ENCODE results near the gene FRRS1L. TPM values are rescaled to one million over a fixed set of nuclear protein-coding genes. Genes with fewer than 3 reads are reported as not detected.

The FRRS1L gene
- total and polyA plus RNA-seq, 2 of the 13 experiments (the other 11 are each of a cell fraction or from before 2014, with no cell fraction given), result 0.02 to 0.03 TPM

DNA sequence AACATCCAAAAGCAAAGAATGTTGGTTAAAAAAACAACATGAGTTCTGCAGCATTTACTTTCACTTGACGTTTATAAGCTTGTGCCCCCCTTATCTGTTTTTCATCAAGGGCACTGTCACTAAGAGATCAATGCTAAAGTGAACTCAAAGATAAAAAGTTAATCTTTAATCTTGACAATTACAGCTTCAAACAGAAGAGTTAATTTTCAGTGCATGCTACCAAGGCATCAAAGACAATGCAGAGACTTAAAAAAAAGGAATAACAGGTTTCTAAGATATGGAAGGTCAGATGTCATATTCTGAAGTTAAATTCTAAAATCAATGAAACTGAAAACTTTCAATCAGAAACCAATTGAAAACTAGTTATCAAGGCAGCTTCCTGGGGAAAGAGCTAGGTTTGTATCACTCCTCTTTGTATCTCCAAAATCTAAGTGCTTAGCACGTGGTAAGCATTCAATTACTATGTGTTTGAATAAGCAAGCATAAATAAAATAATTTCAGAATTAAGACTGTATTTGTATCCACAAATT is 84.9 kb downstream of the FRRS1L start (continued):
- TF ChIP-seq, protein P1, sequence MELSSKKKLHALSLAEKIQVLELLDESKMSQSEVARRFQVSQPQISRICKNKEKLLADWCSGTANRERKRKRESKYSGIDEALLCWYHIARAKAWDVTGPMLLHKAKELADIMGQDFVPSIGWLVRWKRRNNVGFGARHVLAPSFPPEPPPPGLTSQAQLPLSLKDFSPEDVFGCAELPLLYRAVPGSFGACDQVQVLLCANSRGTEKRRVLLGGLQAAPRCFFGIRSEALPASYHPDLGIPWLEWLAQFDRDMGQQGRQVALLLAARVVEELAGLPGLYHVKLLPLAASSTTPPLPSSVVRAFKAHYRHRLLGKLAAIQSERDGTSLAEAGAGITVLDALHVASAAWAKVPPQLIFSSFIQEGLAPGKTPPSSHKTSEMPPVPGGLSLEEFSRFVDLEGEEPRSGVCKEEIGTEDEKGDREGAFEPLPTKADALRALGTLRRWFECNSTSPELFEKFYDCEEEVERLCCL (CRISPR knock-in tag; IDR thresholded peaks at IDR 0.05; ENCODE audit: borderline replicate concordance), result no peak
- TF ChIP-seq RORA (CRISPR knock-in tag; IDR thresholded peaks at IDR 0.05), result no peak
- no peak for TF ChIP-seq PHF8 (CRISPR knock-in tag; IDR thresholded peaks at IDR 0.05)
- no peak for TF ChIP-seq SMC3 (IDR thresholded peaks at IDR 0.05; ENCODE audit: low read length)
- peak; percentile 77 for TF ChIP-seq HNF4A (CRISPR knock-in tag; IDR thresholded peaks at IDR 0.05)
- peak; percentile 53; the same call in 1 of the 2 replicates for TF ChIP-seq KDM5A (IDR thresholded peaks at IDR 0.05; ENCODE audit: borderline replicate concordance, low read length)
- peak; percentile 21; the same call in 1 of the 2 replicates for TF ChIP-seq SMAD3 (CRISPR knock-in tag; IDR thresholded peaks at IDR 0.05)
- TF ChIP-seq RBFOX2 (IDR thresholded peaks at IDR 0.05; ENCODE audit: low read depth, low read length), result 0 out of 2 replicates have a peak, but pooled peaks have one; percentile 4
- TF ChIP-seq ZNF468 (CRISPR knock-in tag; IDR thresholded peaks at IDR 0.05), result no peak
- peak; percentile 77 for TF ChIP-seq ATF1 (CRISPR knock-in tag; IDR thresholded peaks at IDR 0.05)
- TF ChIP-seq, protein P2, sequence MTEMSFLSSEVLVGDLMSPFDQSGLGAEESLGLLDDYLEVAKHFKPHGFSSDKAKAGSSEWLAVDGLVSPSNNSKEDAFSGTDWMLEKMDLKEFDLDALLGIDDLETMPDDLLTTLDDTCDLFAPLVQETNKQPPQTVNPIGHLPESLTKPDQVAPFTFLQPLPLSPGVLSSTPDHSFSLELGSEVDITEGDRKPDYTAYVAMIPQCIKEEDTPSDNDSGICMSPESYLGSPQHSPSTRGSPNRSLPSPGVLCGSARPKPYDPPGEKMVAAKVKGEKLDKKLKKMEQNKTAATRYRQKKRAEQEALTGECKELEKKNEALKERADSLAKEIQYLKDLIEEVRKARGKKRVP (CRISPR knock-in tag; IDR thresholded peaks at IDR 0.05), result peak in 1 of 2 experiments; percentile 39; a peak in 1 of 4 replicates
- no peak for TF ChIP-seq ARID2 (CRISPR knock-in tag; IDR thresholded peaks at IDR 0.05; ENCODE audit: borderline replicate concordance)
- TF ChIP-seq, protein P3, sequence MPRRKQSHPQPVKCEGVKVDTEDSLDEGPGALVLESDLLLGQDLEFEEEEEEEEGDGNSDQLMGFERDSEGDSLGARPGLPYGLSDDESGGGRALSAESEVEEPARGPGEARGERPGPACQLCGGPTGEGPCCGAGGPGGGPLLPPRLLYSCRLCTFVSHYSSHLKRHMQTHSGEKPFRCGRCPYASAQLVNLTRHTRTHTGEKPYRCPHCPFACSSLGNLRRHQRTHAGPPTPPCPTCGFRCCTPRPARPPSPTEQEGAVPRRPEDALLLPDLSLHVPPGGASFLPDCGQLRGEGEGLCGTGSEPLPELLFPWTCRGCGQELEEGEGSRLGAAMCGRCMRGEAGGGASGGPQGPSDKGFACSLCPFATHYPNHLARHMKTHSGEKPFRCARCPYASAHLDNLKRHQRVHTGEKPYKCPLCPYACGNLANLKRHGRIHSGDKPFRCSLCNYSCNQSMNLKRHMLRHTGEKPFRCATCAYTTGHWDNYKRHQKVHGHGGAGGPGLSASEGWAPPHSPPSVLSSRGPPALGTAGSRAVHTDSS (CRISPR knock-in tag; conservative IDR thresholded peaks at IDR 0.05), result no peak
- TF ChIP-seq PAX8 (CRISPR knock-in tag; IDR thresholded peaks at IDR 0.05; ENCODE audit: borderline replicate concordance), result no peak
- TF ChIP-seq TBL1XR1 (IDR thresholded peaks at IDR 0.05; ENCODE audit: borderline replicate concordance, low read length, partially characterized antibody), result no peak
- no peak for TF ChIP-seq GTF3A (CRISPR knock-in tag; conservative IDR thresholded peaks at IDR 0.05)
- TF ChIP-seq ARID3A (IDR thresholded peaks at IDR 0.05; ENCODE audit: low read depth, low read length), result peak; percentile 90
- no peak for TF ChIP-seq POLR2AphosphoS5 (IDR thresholded peaks at IDR 0.05; ENCODE audit: low read depth, low read length)
- TF ChIP-seq SRSF9 (IDR thresholded peaks at IDR 0.05; ENCODE audit: borderline replicate concordance, insufficient read depth, low read depth, low read length, poor library complexity, severe bottlenecking), result no peak
- 0 out of 2 replicates have a peak, but pooled peaks have one; percentile 38 for TF ChIP-seq ZNF280D (CRISPR knock-in tag; IDR thresholded peaks at IDR 0.05)
- peak; percentile 52; the same call in 1 of the 2 replicates for TF ChIP-seq ZKSCAN8 (CRISPR knock-in tag; IDR thresholded peaks at IDR 0.05; ENCODE audit: borderline replicate concordance)

All from HepG2 (cell line).